ENCODE data around the gene JPT1.

- TF ChIP-seq POLR2AphosphoS5 (IDR thresholded peaks at IDR 0.05) = no peak
- no peak for TF ChIP-seq POLR2A (IDR thresholded peaks at IDR 0.05)
- TF ChIP-seq CTCF (IDR thresholded peaks at IDR 0.05) = no peak
- no peak for TF ChIP-seq EP300 (IDR thresholded peaks at IDR 0.05)
Observed at GRCh38 chr17:75160211-75160610, 5.9 kb upstream of the JPT1 start.
